Kidney (tissue), 14 donors: Measurements from ENCODE around the gene GAL3ST2. TPM values are rescaled to one million over a fixed set of nuclear protein-coding genes. Genes with fewer than 3 reads are reported as not detected.
"Not testable (repeated sequence)": the region's sequence is repeated elsewhere in the genome, so short reads cannot be mapped to it uniquely, and the experiment has no call there.

Experiments
- DNase-seq, 5 donors: peaks; one replicate each; pipeline ENCODE4 v3.0.0-alpha.2; 2013 to 2020
- FAIRE-seq: peaks from 2 replicates; lab custom pipeline; 2012; peaks lifted over from hg19 to GRCh38; lab: Jason Lieb, UNC
- H3K27ac ChIP-seq, 2 donors: one replicate each; pipeline ENCODE4 v1.7.0; 2013; ENCODE audit warnings: low read depth in 2 of 2, low read length in 2 of 2, inconsistent platforms in 1 of 2
- H3K27me3 ChIP-seq: one replicate; pipeline ENCODE4 v1.7.1; 2013; ENCODE audit warnings: low read length, inconsistent platforms; ENCODE audit not compliant: control insufficient read depth, insufficient read depth
- H3K36me3 ChIP-seq, 3 donors: one replicate each; pipeline versions ENCODE4 v1.7.0 to v1.7.1; 2013; ENCODE audit warnings: low read length in 3 of 3, control low read depth in 1 of 3, inconsistent platforms in 1 of 3; ENCODE audit not compliant: insufficient read depth in 3 of 3, control insufficient read depth in 2 of 3
- H3K4me1 ChIP-seq, 3 donors: one replicate each; pipeline versions ENCODE4 v1.7.0 to v1.7.1; 2013; ENCODE audit warnings: low read length in 3 of 3, inconsistent platforms in 1 of 3, low read depth in 1 of 3; ENCODE audit not compliant: control insufficient read depth in 2 of 3, insufficient read depth in 2 of 3
- H3K4me3 ChIP-seq, 3 donors: one replicate each; pipeline versions ENCODE4 v1.7.0 to v1.8.1; 2013; ENCODE audit warnings: low read length in 3 of 3, control low read depth in 1 of 3, inconsistent platforms in 1 of 3
- H3K9ac ChIP-seq, 3 donors: one replicate each; pipeline versions ENCODE4 v1.7.0 to v1.7.1; 2013; ENCODE audit warnings: low read length in 3 of 3, control low read depth in 1 of 3, inconsistent platforms in 1 of 3
- H3K9me3 ChIP-seq, 3 donors: one replicate each; pipeline versions ENCODE4 v1.7.0 to v1.7.1; 2013; ENCODE audit warnings: low read length in 3 of 3, control low read depth in 1 of 3, inconsistent platforms in 1 of 3; ENCODE audit not compliant: control insufficient read depth in 2 of 3, insufficient read depth in 1 of 3
- CTCF ChIP-seq: IDR thresholded peaks from 3 replicates; pipeline ENCODE4 v1.5.1; 2012; ENCODE audit warnings: mild to moderate bottlenecking, moderate library complexity, borderline replicate concordance; ENCODE audit not compliant: insufficient read depth; ENCODE audit errors: extremely low read depth
- intact Hi-C: fragments of 100-400 bp; cut with DNase I; formaldehyde crosslinking; loops from one replicate; pipeline ENCODE4 v1.11.1; 2022
- polyA plus RNA-seq: library from polyadenylated mRNA; stranded (reverse); fragments of 350-450 nt; fragmentation: Illumina TruSeq; extraction: RNeasy Lipid Tissue Mini Kit (QIAGEN cat#74804); gene quantifications from one replicate; pipeline ENCODE4 v1.2.3, GENCODE V29; 2014; ENCODE audit warnings: low read depth, low replicate concordance; ENCODE audit not compliant: insufficient read depth
- total RNA-seq: library from RNA; stranded (reverse); fragmentation: NEBNext Ultra II Directional; extraction: Animal tissue kit (Norgen Biotek cat#: 25700); gene quantifications from one replicate; pipeline ENCODE4 v1.2.1, GENCODE V29; 2021
- donor health status: control.
- donor health status: control.
- donor health status: control.
- donor health status: control.
- donor health status: control.
- donor health status: DM: yes; HTN: yes; CAD: no.
- donor health status: Normal renal cell carcinoma (clear cell type).

Gene GAL3ST2
- total and polyA plus RNA-seq, 2 donors from 2014 or later, result 0.19 to 0.39 TPM

- Histone ChIP-seq H3K4me3 (no peak overlapping the region), H3K9ac (no peak overlapping the region), H3K4me1 (peaks cover 0 to 2% (median 0%) of the 10 kb centered on the region in 3 donors), H3K27ac (no peak overlapping the region), H3K36me3 (peaks cover 0 to 6% (median 1%) of the 10 kb centered on the region in 3 donors), H3K9me3 (no peaks in the 10 kb centered on the region), H3K27me3 (no peaks in the 10 kb centered on the region)
- FAIRE-seq (no peak), DNase-seq (no peak)
- intact Hi-C loops, result loop anchor here (10.0 kb wide), 1 partner anchor 135 kb away; no protein-coding TSS in a partner anchor
- TF ChIP-seq CTCF, result no peak
Observed at GRCh38 chr2:241739651-241740050, 37.0 kb upstream of the GAL3ST2 start.

- intact Hi-C loops, result no loop called here
- peaks cover 0 to 13% (median 12%) of the 10 kb centered on the region in 3 donors for H3K36me3 ChIP-seq
- peak in 1 of 5 donors; percentile 55 for DNase-seq
- H3K9ac ChIP-seq, result no peak overlapping the region
- H3K4me1 ChIP-seq, result no peaks in the 10 kb centered on the region
- FAIRE-seq, result no peak
- H3K27ac ChIP-seq, result no peak overlapping the region
- no peak for TF ChIP-seq CTCF
- H3K4me3 ChIP-seq, result no peak overlapping the region
- H3K27me3 ChIP-seq, result no peaks in the 10 kb centered on the region
- no peaks in the 10 kb centered on the region for H3K9me3 ChIP-seq
Observed at GRCh38 chr2:241741016-241741415, 35.6 kb upstream of the GAL3ST2 start.

- FAIRE-seq (no peak), DNase-seq (peak in 1 of 5 donors; percentile 71)
- intact Hi-C loops, result no loop called here
- H3K4me1 ChIP-seq, result no peaks in the 10 kb centered on the region
- H3K9ac ChIP-seq, result no peak overlapping the region
- no peak overlapping the region for H3K4me3 ChIP-seq
- H3K36me3 ChIP-seq, result peaks cover 0 to 15% (median 12%) of the 10 kb centered on the region in 3 donors
- TF ChIP-seq CTCF, result no peak
- H3K9me3 ChIP-seq, result no peaks in the 10 kb centered on the region
- no peak overlapping the region for H3K27ac ChIP-seq
- H3K27me3 ChIP-seq, result no peaks in the 10 kb centered on the region
Observed at GRCh38 chr2:241742320-241742939, 34.2 kb upstream of the GAL3ST2 start.

GRCh38 chr2:241743008-241743407 lies 33.6 kb upstream of the GAL3ST2 start:
- H3K4me1 ChIP-seq, DNase-seq, H3K4me3 ChIP-seq, FAIRE-seq, H3K9ac ChIP-seq, H3K9me3 ChIP-seq, H3K27me3 ChIP-seq, H3K27ac ChIP-seq, intact Hi-C loops: not testable (repeated sequence)
- peaks cover 0 to 15% (median 12%) of the 10 kb centered on the region in 3 donors for H3K36me3 ChIP-seq
